ENCODE data around the gene EEF1A2.

DNA sequence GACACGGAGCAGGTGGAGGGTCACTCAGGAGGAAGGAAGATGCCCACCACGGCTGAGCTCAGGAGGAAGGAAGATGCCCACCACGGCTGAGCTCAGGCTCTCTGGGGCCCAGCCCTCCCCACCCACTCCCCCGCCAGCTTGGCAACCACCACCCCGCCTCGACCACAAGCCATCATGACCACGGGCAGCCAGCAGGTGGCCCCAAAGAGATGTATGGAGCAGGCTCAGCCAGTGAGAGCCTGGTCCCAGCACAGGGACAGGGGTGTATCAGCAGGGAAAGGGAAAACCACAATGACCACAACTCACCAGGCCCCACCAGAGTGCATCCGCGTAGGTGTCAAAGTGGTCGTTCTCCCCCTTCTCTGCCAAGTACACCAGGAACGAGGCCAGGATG, 56.8 kb downstream of the EEF1A2 start:
- TF ChIP-seq, protein P1, sequence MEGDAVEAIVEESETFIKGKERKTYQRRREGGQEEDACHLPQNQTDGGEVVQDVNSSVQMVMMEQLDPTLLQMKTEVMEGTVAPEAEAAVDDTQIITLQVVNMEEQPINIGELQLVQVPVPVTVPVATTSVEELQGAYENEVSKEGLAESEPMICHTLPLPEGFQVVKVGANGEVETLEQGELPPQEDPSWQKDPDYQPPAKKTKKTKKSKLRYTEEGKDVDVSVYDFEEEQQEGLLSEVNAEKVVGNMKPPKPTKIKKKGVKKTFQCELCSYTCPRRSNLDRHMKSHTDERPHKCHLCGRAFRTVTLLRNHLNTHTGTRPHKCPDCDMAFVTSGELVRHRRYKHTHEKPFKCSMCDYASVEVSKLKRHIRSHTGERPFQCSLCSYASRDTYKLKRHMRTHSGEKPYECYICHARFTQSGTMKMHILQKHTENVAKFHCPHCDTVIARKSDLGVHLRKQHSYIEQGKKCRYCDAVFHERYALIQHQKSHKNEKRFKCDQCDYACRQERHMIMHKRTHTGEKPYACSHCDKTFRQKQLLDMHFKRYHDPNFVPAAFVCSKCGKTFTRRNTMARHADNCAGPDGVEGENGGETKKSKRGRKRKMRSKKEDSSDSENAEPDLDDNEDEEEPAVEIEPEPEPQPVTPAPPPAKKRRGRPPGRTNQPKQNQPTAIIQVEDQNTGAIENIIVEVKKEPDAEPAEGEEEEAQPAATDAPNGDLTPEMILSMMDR (IDR thresholded peaks at IDR 0.05) = peak in 5 of 7 experiments; percentile 15 to 36 (median 27)
- no peak for TF ChIP-seq POLR2A (IDR thresholded peaks at IDR 0.05)
